DMS153 (cell line): ENCODE data around the gene PTAR1.
"Not testable (repeated sequence)": the region's sequence is repeated elsewhere in the genome, so short reads cannot be mapped to it uniquely, and the experiment has no call there.

Experiments used
- DNase-seq: peaks from one replicate; lab custom pipeline; 2025; lab: John Stamatoyannopoulos, UW

PTAR1 gene

GRCh38 chr9:69759421-69760277, at the start of gene PTAR1:
PTAR1 (minus strand) TSS chr9:69760011; CDS start chr9:69759938, 73 bp downstream.
- peak; percentile 78 for DNase-seq

GRCh38 chr9:69809304-69809863, 49.6 kb upstream of the PTAR1 start:
- no peak for DNase-seq

- no peak for DNase-seq
Observed at GRCh38 chr9:69806627-69807026, 46.8 kb upstream of the PTAR1 start.

- no peak for DNase-seq
Observed at GRCh38 chr9:69805962-69806515, 46.2 kb upstream of the PTAR1 start.

- DNase-seq: no peak
Observed at GRCh38 chr9:69801989-69802388, 42.2 kb upstream of the PTAR1 start.

GRCh38 chr9:69800027-69800426, 40.2 kb upstream of the PTAR1 start:
- DNase-seq: peak; percentile 27

GRCh38 chr9:69799521-69799920, 39.7 kb upstream of the PTAR1 start:
- DNase-seq: not testable (repeated sequence)

GRCh38 chr9:69798744-69799143, 38.9 kb upstream of the PTAR1 start:
- DNase-seq: peak; percentile 44

- DNase-seq: peak; percentile 46
Observed at GRCh38 chr9:69797675-69798074, 37.9 kb upstream of the PTAR1 start.

GRCh38 chr9:69794356-69794755, 34.5 kb upstream of the PTAR1 start:
- DNase-seq: no peak

- DNase-seq: no peak
Observed at GRCh38 chr9:69785757-69786156, 25.9 kb upstream of the PTAR1 start.

- no peak for DNase-seq
Observed at GRCh38 chr9:69773258-69773657, 13.4 kb upstream of the PTAR1 start.

GRCh38 chr9:69771775-69772418, 12.1 kb upstream of the PTAR1 start:
- DNase-seq: no peak

GRCh38 chr9:69768716-69769115, 8.9 kb upstream of the PTAR1 start:
- no peak for DNase-seq

- no peak for DNase-seq
Observed at GRCh38 chr9:69768101-69768500, 8.3 kb upstream of the PTAR1 start.

GRCh38 chr9:69763862-69764261, 4.1 kb upstream of the PTAR1 start:
- DNase-seq: not testable (repeated sequence)

GRCh38 chr9:69762527-69762926, 2.7 kb upstream of the PTAR1 start:
- no peak for DNase-seq

- DNase-seq: no peak
Observed at GRCh38 chr9:69760278-69760610, 433 bp upstream of the PTAR1 start.

- no peak for DNase-seq
Observed at GRCh38 chr9:69759021-69759420, 790 bp downstream of the PTAR1 start.

- DNase-seq: peak; percentile 16
Observed at GRCh38 chr9:69757996-69758675, 1.7 kb downstream of the PTAR1 start.

GRCh38 chr9:69755205-69755604, 4.6 kb downstream of the PTAR1 start:
- DNase-seq: no peak

GRCh38 chr9:69753830-69754229, 6.0 kb downstream of the PTAR1 start:
- no peak for DNase-seq
